Measurements from ENCODE around the gene PIGR.

PIGR gene

GRCh38 chr1:206909883-206910318 is 36.4 kb downstream of the PIGR start:
- no peak for DNase-seq (ENCODE audit: low read depth in 2 of 2)

GRCh38 chr1:206909161-206909882 is 36.9 kb downstream of the PIGR start:
- no peak for DNase-seq (ENCODE audit: low read depth in 2 of 2)

DNA sequence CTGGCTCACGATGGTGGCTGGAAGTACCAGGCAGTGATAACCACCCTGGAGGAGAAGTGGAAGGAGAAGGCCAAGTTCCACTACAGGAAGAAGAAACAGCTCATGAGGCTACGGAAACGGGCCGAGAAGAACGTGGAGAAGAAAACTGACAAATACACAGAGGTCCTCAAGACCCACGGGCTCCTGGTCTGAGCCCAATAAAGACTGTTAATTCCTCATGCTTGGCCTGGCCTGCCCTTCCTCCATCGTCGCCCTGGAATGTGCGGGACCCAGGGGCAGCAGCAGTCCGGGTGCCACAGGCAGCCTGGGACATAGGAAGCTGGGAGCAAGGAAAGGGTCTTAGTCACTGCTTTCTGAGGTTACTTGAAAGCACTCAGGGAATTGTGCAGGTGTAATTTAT is 38.2 kb downstream of the PIGR start:
- DNase-seq (ENCODE audit: low read depth in 2 of 2): no peak

DNA sequence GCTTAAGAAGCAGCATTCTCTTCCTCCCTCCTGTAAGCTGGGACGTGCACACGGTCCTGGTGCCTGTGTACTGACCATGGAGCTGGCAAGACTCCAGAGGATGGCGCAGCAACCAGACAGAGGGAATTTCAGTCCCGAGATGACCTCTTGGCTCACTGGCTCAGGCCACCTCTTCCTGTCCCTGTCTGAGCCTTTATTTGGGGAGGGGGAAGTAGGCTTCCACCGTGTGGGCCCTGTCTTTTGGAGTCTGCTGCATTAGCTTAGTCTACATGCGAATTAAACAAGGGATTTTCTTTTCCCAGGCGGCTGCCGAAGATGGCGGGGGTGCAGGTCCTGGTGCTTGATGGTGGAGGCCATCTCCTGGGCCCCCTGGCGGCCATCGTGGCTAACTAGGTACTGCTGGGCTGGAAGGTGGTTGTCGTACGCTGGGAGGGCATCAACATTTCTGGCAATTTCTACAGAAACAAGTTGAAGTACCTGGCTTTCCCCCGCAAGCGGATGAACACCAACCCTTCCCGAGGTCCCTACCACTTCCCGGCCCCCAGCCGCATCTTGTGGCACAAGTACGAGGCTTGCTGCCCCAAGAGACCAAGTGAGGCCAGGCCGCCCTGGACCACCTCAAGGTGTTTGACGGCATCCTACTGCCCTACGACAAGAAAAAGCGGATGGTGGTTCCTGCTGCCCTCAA is 38.8 kb downstream of the PIGR start:
- DNase-seq (ENCODE audit: low read depth in 2 of 2): no peak

- no peak for DNase-seq (ENCODE audit: low read depth in 2 of 2)
Observed at GRCh38 chr1:206905295-206906164, 40.7 kb downstream of the PIGR start.

DNA sequence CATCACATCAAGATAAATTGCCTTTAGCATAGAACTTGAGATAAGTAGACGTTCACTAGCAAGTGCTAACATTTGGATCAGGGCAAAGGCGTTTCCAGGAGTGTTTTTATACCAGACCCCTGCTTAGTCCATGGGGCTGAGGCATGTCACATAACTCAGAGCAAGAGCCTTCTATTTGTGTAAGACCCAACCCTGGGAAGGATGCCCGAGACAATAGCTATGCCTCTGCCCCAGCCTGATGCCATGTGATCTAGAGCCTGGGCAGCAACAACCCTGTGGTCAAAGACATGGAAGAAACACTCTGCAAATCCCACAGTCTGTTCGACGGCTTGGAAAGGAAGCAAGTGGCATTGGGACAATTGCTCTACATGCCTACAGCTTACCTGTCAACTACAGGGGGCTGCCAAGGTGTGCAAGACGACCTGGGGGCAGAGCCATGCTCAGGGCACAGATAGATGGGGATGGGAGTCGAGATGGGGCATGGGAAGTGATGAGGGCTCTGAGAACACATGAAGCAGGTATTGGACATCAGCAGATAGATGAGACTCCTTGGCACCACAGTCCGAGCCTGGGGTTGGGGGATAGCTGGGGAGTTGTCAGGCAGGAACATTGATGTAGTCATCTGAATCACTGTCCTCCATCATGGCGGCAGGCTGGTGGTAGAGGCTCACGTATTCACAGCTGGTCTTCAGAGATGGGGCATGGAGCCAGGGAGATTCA is 41.7 kb downstream of the PIGR start:
- DNase-seq (ENCODE audit: low read depth in 2 of 2): no peak

GRCh38 chr1:206903687-206904086 is 42.6 kb downstream of the PIGR start:
- DNase-seq (ENCODE audit: low read depth in 2 of 2): no peak

- no peak for DNase-seq (ENCODE audit: low read depth in 2 of 2)
Observed at GRCh38 chr1:206902702-206903101, 43.6 kb downstream of the PIGR start.

DNA sequence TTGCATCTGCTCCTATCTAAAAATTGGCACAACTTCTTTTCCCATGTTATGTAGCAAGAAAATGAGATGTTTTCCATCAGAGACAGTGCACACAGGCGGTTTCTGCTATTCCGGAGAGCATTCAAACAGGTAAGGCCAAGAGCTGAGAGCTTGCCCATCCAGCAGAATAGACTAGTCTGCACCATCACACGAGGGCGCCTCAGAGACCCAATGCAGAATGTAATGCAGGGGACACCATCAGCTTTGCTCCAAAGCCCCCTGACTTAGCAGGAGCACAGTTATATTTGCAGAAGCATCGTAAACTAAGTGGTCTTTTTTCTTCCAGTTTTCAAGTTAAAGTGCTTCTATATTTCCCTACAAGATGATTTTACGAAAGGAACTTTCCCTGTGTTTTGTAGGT is 44.3 kb downstream of the PIGR start:
- no peak for DNase-seq (ENCODE audit: low read depth in 2 of 2)

- DNase-seq (ENCODE audit: low read depth in 2 of 2): no peak
Observed at GRCh38 chr1:206900149-206900548, 46.1 kb downstream of the PIGR start.

DNA sequence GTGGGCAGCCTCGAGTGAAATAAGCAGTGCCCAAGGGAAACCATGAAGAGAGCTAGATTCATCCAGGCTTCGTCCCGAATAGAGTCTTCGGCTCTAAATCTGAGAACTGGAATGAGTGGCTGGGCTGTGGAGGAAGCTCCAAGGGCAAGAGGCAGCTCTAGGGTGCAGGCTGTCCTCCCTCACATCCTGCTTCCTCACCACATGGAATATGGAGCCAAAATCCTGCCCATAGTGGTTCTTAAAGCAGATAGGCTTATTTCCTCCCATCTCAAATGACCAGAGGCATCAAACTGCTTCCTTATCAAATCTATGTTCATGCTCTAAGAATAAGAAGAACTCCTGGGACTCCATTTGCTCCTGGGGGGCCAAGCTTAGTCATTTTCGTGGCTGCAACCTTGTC is 46.5 kb downstream of the PIGR start:
- no peak for DNase-seq (ENCODE audit: low read depth in 2 of 2)

DNA sequence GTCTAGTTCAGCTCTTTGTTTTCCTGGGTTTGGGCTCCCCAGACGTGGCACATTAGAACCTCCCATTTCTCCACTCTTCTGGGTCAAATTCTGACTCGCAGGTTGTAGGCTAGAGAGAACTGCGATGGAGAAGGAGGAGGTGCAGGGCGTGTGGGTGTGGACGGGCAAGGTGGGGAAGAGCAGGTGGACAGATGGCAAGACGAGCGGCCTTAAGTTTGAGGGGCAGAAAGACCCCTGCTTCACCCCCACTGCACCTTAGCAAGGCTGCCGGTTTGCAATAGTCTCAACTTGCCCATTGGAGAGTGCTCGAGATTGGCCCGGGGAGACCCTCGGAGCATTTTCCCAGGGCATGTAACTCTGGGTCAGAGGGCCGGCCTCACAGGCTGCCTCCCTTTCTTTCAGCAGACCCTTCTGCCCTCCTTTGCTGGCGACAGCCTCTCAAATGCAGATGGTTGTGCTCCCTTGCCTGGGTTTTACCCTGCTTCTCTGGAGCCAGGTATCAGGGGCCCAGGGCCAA is 47.3 kb downstream of the PIGR start:
- no peak for DNase-seq (ENCODE audit: low read depth in 2 of 2)

- no peak for DNase-seq (ENCODE audit: low read depth in 2 of 2)
Observed at GRCh38 chr1:206898089-206898914, 48.0 kb downstream of the PIGR start.

- no peak for DNase-seq (ENCODE audit: low read depth in 2 of 2)
Observed at GRCh38 chr1:206897175-206897574, 49.1 kb downstream of the PIGR start, which contains the start of gene IL24. IL24 (plus strand) TSS chr1:206897443; CDS start chr1:206897833, 390 bp downstream.

GRCh38 chr1:206896261-206896660 is 50.0 kb downstream of the PIGR start:
- DNase-seq (ENCODE audit: low read depth in 2 of 2): no peak

DNA sequence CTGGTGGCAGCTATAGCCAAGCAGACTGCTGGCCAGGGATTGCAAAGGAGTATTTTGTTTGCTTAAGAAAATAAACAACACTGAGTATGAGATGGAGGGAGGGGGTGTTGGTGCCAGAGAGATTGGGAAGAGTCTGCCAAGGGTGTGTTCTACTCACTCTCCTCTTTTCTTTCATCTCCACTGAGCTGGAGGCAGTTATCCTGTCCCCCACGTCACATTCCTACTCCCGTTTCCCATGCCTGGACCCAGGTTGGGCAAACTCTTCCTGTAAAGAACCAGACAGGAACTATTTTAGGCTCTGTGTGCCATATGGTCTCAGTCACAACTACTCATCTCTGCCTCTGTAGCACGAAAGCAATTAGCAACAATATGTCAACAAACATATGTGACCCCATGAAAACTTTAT is 50.4 kb downstream of the PIGR start:
- DNase-seq (ENCODE audit: low read depth in 2 of 2): no peak

GRCh38 chr1:206895325-206895724 is 50.9 kb downstream of the PIGR start:
- no peak for DNase-seq (ENCODE audit: low read depth in 2 of 2)

- no peak for DNase-seq (ENCODE audit: low read depth in 2 of 2)
Observed at GRCh38 chr1:206893380-206893779, 52.9 kb downstream of the PIGR start.

GRCh38 chr1:206892351-206892984 is 53.8 kb downstream of the PIGR start:
- no peak for DNase-seq (ENCODE audit: low read depth in 2 of 2)

- no peak for DNase-seq (ENCODE audit: low read depth in 2 of 2)
Observed at GRCh38 chr1:206891412-206891811, 54.9 kb downstream of the PIGR start.
